ENCODE data around the gene SLC2A10.

SLC2A10 gene

DNA sequence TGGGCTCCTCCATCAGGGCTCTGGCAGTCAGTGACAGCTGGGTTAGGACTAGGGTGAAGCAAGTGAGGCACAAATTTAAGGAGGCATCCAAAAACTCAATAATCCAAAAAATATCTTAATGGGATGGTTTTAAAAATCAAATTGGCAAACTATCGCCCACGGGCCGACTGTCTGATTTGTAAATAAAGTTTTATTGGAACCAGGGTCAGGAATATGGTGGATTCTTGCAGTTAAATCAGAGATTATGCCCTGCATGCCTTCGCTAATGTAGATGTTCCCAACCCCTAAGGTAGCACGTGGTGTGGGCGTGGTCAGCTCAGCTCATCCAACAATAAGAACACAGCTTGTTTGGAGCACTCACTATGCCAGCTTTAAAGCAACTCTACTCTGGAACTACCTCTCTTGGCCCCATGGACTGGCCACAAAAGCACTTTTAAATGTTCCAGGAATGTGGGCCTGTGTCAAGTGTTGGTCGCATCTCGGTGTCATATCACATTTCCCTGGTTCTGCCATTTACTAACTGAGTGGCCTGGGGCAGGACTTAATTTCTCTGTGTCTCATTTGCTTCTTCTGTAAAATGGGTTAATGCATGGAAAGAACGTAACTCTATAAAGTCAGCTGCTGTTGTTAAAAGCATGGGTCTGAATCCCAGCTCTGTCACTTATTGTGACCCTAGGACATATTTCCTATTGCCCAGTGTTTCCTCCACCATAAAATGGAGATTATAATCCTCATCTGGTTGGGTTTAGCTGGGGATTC lies 27.2 kb upstream of the SLC2A10 start:
- no peak for DNase-seq

DNA sequence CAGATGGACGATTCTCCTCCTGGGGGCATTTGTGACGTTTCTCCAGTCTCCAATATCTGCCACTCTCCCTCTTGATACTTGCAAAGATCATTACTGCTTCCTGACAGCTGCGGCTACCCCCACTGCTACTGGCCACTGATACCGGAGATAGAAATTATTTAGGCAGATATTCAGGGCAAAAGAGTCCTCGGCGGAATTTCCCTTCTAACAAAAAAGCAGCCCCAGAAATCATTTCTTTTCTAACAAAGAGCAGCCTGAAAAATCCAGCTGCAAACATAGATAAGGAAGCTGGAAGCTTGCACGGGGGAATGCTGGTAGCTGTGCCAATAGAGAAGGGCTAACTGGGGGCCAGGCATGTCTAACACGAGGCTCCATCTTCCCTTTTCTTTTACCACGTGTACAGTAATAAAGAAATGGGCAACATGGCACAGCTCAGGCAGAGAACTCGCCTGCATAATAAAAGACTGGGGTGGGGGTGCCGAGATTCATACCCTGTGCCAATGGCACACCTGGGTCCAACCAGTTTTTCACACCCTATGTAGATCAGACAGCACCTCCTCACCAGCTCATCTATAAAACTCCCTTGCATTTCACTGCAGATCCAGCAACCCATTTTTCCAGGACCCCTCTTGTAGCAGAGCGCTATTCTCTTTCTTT lies 26.3 kb upstream of the SLC2A10 start:
- no peak for DNase-seq

DNA sequence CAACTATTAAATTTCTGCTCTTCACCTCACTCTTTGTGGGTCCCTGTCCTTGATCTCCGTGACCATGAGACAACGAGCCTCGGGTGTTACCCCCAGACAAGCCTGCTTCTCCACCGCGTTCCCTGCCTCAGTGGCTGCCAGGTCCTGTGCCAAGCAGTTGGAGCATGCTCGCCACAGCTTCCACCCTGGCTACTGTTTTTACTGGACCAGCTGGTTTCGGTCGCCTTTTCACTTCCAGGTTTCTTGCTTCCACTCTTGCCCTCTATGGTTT lies 25.8 kb upstream of the SLC2A10 start:
- no peak for DNase-seq

DNA sequence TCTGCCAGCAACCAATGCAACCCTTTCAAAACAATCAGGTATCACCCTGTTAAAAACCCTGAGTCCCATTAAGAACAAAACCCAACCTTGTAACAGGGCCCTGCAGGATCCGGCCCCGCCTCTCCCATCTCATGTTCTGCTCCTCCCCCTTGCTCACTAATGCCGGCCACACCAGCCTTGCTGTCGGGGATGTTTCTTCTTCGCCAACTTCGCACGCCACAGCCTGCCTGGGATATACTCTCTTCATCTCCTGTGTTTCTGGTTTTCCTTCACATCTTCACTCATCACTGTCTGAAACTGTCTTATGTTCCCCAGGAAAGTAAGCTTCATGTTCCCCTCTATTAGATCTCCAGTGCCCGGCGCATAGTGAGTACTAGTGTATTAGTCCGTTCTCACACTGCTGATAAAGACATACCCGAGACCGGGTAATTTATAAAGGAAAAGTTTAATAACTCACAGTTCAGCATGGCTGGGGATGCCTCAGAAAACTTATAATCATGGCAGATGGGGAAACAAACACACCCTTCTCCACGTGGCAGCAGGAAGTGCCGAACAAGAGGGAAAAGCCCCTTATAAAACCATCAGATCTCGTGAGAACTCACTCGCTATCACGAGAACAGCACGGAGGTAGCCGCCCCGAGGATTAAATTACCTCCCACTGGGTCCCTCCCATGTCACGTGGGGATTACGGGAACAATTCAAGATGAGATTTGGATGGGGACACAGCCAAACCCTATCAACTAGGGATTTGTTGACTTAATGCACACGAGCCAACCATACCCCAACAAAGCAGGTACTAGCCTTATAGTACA lies 25.3 kb upstream of the SLC2A10 start:
- DNase-seq, result no peak

DNA sequence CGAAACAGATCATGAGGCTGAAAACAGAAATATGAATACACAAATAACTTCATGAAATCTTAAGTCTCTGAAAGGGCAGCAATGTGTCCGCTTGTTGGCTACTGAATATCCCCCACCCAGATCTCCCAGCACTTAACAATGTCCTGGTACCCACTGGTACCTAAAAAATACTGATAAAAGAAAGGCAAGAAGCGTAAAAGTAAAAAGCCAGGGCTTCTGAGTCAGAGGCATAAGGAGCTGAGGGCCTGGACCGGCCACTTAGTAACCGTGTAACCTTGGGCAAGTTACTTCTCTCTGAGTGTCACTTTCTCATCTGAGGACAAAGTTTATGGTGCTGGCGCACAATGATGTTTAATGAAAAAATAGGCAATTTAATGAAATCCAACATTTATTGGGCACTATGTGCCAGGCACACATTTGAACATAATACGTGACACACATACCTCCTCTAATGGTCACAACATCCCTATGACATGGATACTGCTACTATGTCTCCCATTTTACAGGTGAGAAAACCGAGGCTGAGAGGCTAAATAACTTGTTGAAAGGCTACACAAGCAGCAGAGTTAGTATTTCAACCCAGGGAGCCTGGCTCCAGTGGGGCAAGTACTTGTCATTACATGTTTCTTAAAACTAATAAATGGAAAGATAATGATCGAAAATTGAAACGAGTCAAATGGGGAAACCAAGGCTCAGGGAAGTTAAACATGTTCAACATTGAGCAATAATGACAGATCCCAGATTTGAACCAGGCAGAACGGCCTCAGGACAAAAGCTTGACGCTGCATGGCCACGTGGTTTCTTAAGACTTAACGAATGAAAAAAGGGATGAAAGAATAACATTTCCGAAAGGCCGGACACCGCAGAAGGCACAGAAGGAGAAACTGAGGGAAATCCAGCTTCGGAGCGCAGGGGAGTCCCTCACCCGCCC lies 21.0 kb upstream of the SLC2A10 start:
- no peak for DNase-seq

GRCh38 chr20:46689082-46689753 lies 20.2 kb upstream of the SLC2A10 start, which contains the start of gene TP53RK:
TP53RK (minus strand) TSS chr20:46689444; CDS start chr20:46689414, 30 bp downstream.
- DNase-seq, result peak; percentile 92

DNA sequence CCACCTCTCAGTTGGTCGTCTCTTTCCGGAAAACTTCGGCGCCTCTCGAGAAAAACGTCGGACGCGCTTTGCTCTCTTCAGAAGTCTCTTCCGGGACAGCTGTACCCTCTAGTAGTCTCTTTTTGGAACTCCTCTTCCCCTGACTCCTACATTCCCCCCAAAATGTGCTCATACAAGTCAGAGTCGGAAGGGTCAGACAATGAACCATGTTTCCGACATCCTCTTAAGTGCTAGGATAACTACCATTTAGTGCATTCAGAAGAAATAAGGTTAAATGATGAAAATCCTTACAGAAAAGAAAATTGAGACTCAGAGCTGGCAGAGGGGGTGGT lies 19.7 kb upstream of the SLC2A10 start:
- DNase-seq, result no peak

GRCh38 chr20:46690219-46691106 lies 19.0 kb upstream of the SLC2A10 start:
- DNase-seq, result no peak

- DNase-seq, result no peak
Observed at GRCh38 chr20:46691196-46691595, 18.3 kb upstream of the SLC2A10 start.

- DNase-seq, result no peak
Observed at GRCh38 chr20:46694484-46694883, 15.0 kb upstream of the SLC2A10 start.

GRCh38 chr20:46695892-46696291 lies 13.6 kb upstream of the SLC2A10 start:
- DNase-seq, result no peak

DNA sequence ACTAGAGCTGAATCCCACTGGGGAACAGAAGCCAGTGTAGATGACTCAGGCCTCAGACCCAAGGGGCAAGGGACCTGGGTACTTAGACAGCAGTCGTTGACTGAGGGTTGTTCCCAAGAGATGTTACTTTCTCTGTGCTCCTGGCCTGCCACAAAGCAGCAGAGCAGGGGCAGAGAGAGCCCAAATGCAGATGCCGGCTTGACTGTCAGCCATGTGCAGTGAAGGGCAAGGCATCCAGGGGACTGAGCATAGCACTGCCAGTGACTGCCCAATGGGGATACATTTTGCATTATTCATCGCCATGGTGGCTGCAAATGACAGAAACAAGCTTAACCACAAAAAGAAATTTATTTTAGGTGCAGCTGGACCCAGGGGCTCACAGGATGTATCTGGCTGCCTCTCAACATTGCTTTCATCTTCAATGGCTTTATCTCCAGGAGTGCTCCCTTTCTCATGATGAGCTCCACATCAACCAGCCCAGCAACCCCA lies 12.6 kb upstream of the SLC2A10 start:
- no peak for DNase-seq

DNA sequence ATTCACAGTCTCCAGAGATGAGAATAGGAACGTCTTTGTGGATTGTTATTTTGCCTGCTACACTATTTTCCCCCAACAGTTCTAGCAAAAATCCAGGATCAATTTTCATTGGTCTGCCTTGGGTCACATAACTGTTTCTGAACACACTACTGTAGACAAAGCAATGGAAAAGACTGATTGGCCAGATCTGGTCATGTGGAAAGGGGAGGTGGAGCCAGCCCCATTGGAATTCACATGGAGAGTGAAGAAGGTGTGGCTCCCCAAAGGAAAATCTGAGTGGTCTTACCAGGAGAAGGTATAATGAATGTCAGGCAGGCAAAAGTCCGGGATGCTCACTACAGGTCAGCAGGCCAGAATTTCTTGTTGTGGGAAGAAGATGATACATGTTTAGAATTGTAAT lies 10.7 kb upstream of the SLC2A10 start:
- DNase-seq, result no peak

GRCh38 chr20:46699651-46700359 lies 9.6 kb upstream of the SLC2A10 start:
- DNase-seq, result no peak

GRCh38 chr20:46700481-46700880 lies 9.0 kb upstream of the SLC2A10 start:
- no peak for DNase-seq

GRCh38 chr20:46701057-46701456 lies 8.4 kb upstream of the SLC2A10 start:
- no peak for DNase-seq

DNA sequence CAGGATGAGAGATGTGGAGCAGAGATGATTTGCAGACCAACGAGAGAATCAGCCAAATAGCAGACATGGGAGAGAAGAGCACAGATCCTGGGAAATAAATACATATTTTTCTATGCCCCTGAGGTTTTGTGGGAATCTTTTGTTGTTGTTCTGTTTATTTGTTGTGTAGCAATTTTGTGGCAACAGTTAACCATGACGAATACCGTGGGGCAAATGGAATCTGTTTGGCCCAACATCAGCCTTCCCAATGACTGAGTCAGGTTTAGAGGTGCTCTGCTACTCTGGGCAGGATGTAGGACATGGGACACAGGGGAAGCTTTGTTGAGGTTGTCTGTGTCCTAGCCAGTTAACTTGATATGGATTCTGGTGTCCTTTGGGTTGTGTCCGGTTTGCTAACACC lies 7.9 kb upstream of the SLC2A10 start:
- no peak for DNase-seq

GRCh38 chr20:46701986-46702385 lies 7.5 kb upstream of the SLC2A10 start:
- no peak for DNase-seq

DNA sequence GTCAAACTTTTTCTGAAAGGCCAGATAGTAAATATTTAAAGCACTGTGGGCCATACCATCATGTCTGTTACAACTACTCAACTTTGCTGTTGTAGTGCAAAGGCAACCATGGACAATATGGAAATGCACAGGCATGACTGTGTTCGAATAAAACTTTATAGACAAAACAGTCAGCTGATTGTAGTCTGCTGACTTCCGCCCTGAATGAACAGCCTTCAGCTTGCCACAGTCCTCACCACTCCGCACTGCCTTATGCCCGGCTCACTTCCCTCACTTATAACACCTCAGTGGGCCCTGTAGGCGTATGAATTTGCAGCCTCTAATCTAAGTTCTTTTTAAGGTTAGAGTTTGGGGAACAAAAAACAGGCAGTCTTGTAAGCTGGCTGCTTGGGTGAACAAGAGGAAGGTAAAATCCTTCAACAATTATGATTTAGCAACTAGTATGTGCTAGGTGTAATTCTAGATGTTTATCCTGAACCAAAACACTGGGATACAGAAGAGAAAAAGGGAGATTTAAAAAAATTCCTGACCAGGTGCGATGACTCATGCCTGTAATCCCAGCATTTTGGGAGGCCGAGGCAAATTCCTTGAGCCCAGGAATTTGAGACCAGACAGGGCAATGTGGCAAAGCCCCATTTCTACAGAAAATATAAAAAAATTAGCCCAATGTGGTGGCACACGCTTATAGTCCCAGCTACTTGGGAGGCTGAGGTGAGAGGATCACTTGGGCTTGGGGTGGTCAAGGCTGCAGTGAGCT lies 6.8 kb upstream of the SLC2A10 start:
- no peak for DNase-seq

DNA sequence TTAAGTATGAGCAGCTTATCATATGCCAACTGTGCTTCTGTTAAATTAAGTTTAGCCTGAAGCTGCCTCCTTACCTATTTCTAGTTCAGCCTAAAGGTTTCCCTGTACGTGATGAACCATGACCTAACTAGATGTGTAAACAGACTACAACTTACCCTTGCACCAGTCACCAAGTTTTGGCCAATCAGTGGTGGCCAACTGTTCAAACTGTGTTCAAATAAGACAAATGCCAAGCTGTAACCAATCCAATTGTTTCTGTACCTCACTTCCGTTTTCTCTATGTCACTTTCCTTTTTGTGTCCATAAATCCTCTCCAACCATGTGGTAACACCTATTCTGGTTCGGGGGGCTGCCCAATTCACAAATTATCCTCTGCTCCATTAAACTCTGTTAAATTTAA lies 6.0 kb upstream of the SLC2A10 start:
- DNase-seq, result no peak

Measured in activated T-cell treated with anti-CD3 and anti-CD28 coated beads, Interleukin-2, amount 50 U/mL, for 1 hour (primary cell).